ENCODE measurements around the gene FAIM2.
A peak's percentile ranks its signal among the peaks of the same experiment; 100 is the strongest.

Gene FAIM2

DNA sequence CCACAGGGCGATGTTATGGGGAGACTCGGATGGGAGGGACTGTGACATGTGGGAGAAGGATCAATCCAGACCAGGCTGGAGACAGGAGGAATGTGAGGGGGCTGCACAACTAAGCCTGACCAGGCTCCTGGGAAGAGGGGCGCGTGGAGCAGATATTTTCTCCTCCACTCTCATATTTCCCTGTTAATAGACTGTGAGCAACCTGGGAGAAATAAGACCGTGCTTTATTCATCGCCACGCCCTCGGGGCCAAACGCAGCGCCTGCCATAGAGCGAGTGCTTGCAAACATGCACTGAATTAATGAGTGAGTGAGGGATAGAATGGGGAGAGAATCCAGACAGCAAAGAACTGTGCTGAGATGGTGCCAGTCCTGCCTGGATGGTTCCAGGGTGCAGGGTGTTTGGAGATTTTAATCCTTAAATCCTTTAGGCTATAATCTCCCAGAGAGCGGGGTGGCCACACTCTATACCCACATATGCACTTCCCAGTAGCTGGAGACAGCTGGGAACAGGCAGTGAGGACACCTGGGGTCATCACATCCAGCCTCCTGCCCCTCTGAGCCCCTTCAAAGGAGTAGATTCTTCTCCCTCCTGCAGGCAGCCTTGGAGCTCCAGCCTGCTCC, 13.6 kb upstream of the FAIM2 start:
- DNase-seq = peak; percentile 47

DNA sequence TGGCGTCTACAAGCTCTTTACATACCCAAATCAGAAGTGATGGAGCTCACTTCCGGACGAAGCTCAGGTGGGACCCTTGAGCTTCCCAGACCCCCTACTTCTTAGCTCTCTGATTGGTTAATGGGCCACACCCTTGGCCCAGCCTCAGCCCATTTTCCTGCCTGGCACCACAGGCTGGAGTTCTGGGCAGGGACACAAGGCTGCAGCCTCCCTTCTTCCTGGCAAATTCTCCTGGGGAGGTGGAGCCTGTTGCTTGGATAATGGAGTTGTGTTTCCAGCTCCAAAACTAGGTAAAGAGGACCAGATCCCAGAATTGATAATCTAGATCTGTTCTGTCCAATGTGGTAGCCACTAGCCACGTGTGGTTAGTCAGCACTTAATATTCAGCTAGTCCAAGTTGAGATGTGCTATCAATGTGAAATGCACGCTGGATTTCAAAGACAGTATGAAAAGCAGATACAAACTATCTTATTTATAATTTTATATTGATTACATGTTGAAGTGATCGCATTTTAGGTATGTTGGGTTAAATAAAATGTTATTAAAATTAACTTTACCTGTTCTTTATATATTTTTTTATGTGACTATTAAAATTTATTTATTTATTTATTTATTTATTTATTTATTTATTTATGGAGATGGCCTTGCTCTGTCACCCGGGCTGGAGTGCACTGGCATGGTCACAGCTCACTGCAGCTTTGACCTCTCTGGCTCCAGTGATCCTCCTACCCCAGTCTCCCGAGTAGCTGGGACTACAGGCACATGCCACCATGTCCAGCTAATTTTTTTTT, 12.6 kb upstream of the FAIM2 start:
- DNase-seq = peak; percentile 41

DNA sequence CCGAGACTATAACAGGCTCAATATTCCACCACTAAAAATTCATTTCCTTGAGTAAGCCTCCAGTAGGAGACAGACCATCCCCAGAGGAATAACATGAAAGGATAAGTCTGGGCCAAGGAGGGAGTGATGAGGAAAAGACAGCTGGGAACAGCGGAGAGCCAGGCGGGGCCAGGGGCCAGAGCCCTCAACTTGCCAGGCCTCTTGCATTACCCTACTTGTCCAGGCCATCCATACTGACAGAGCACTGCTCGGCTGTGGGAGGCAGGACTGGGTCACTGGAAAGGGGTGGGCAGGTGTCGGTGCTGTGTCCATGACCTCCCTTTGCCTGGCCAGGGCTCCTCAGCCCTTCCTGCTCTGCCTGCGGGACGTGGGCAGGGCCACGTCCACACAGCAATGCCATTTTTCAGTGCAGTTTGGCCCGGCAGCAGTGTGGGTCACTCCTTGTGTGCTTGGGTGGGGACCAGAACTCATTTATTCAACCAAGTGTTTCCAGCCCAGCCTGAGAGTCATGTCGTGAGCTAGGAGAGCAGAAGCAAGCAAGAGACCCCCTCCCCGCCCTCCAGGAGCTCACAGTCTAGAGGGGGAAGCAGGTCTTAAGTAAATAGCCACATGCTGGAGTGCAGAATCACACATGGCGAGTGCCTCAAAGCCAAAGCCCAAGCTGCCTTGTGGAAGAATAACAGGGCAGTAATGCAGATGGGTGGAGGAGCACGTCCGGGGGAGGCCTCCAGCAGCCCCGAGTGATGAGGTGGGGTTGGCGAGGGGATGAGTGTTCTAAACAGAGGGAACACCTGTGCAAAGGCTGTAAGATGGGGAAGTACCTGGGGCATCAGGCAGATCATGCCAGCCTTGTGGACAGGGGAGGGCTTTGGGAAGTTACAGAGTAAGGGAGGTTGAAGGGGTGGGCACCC, 8.9 kb upstream of the FAIM2 start:
- peak; percentile 54 for DNase-seq

DNA sequence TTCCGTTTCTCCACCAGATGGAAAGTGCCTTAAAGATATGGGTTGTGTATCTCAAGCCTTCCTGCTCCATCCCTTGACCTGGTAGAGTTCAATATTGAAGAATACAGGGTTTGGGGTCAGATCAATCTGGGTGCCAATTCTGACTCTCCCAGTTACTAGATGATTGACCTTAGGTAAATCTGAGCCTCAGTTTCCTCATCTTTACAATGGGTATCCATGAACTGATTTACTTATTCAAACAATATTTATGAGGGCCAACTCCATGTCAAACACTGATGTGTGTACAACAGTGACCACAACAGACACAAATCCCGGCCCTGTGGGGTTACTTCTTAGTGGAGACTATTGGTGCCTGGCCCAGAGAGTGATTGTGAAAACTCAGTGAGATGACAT, 7.5 kb upstream of the FAIM2 start:
- no peak for DNase-seq

DNA sequence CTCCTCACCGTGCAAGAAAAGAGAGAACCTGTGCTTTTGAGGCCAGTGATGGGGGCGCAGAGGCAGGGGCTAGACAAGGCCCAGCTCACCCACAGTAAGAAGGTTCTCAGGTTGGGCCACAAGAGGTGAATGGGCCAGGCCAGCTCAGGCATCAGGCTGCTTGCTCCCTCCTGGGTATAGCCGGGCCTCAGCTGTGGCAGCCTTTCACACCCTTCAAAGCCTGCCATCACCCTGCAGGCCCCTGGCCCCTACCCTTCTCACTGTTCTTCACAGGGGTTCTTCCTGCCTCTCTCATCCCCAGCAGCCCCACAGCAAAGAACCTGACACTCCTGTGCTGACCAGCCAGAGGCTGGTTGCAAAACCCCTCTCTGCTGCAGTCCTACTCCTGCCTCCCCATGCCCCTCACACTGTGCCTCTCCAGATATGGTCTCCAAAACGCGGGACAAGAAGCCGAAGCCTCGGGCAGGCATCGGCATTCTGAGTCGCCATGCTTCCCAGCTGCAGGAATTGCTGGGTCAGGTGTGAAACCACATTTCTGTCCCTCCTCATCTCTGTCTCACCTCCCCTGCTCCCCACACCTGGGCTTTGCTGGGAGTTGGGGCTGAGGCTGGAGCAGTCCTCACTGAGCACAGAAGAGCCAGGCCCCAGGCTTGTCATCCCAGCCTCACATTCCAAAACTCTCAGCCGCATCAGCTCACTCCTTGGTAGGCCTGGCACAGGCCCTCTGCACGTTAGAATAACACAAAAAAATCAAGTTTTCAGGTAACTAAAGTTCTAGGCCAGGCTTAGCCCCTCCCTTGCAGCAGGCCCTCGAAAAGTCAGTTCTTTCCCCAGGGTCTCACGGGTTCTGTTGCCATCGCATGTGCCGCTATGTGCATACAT, 6.9 kb upstream of the FAIM2 start:
- DNase-seq = no peak

DNA sequence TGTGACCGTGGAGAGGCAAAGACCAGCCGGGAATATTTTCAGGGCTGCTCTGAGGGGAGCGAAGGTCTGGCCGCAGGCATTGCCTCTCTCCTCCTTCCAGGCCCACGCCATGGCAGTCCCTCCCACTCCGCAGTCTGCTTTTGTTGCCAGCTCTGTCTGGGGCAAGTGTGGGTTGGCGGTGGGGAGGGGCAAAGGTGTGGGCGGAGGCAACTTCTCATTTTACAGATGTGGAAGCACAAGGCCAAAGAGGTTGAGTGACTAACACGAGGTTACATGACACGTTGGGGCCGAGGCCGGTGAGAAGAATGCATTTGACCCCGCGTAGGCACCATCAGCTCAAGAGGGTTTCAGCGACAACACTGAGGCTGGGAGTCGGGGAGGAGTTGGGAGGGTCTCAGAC, 6.1 kb upstream of the FAIM2 start:
- peak; percentile 94 for DNase-seq

DNA sequence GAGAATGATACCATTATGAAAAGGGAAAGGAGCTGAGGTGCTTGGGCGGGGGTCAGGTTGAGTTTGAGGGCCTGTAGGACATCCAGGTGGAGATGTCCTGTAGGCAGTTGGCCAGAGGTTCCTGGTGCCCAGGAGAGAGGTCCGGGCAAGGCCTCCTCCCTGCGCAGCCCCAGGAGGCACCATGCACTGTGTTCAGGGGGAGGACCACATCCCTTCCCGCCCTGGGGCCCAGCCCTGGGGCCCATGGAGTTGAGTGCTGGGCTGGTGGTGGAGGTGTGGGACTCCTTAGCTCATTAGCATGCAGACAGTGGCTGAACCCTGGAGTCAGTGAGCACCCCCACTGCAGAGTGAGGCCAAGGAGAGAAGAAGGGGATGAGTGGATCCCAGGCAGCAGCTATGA, 5.7 kb upstream of the FAIM2 start:
- no peak for DNase-seq

DNA sequence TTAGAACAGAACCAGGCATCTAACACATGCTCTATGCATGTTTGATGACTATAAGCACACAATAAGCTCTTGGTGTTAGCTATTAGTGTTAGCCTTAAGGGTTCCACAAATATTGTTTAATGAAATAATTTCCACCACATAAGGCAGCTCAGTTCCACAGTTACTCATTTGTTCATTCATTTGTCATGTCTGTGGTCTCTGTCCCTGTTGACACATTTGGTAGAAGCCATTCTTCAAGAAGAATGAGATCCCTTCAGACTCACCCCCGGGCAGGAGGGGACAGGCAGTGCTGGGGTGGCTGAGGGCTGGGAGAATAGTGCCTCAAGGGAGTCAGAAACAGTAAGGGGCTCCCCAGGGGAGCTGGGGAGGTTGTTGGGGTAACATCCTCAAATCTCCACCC, 3.7 kb upstream of the FAIM2 start:
- no peak for DNase-seq

DNA sequence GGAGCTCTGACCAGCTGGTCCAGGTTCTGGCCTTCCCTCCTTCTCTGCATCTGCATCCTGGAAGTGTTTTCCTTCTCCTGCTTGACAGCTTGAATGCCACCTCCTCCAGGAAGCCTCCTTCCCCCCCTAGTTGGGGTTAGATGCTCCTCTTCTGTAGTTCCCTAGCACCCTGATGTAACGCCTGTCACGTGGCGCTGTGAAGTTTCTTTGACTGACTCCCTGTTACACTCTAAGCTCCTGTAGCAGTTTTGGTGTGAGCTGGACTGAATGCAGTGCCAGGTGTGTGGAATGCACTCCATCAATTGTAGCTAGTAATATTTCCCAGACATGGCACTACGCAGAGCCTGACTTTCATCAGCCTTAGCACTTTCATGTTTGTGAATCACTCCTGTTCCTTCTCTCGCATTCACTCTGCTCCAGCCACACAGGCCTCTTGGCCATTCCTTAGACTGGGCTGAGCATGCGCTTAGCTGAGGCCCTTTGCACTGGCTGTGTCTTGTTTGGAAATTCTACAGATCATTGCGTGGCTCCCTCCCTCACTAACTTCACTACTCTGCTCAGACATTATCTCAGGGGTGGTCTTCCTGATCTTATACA, 2.1 kb upstream of the FAIM2 start:
- no peak for DNase-seq

DNA sequence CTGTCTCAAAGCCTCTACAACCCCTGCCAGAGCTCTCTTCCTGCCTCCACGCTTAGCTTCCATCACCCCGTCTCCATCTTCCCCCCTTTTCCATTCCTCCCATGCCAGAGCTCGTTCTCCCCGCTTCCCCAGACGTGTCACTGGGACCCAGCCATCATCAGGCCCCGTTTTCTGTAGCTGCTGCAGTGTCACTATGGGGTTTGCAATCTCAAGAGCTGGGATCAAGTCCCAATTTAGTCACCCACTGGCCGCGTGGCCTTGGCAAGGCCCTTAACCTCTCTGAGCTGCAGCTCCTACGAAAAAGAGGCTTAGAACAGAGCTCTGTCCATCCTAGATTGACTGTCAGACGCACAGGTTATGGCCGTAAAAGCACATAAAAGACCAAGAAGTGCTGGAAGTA, 901 bp upstream of the FAIM2 start:
- no peak for DNase-seq

DNA sequence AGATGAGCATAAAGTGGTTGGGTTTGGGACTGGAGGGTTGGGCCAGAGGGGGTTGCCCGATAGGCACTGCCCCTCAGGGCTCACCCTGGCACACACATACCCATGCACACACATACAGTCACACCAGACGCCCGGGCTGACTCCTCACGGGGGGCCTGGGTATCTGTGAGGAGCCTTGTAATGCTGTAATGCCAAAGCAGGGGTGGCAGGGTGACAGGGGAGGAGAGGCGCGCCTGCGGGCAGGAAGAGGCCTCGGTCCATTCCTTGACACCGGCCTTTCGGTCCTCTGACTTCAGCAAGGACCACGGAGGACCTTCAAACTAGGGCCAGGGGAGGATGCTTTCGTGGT, 375 bp downstream of the FAIM2 start:
- no peak for DNase-seq

DNA sequence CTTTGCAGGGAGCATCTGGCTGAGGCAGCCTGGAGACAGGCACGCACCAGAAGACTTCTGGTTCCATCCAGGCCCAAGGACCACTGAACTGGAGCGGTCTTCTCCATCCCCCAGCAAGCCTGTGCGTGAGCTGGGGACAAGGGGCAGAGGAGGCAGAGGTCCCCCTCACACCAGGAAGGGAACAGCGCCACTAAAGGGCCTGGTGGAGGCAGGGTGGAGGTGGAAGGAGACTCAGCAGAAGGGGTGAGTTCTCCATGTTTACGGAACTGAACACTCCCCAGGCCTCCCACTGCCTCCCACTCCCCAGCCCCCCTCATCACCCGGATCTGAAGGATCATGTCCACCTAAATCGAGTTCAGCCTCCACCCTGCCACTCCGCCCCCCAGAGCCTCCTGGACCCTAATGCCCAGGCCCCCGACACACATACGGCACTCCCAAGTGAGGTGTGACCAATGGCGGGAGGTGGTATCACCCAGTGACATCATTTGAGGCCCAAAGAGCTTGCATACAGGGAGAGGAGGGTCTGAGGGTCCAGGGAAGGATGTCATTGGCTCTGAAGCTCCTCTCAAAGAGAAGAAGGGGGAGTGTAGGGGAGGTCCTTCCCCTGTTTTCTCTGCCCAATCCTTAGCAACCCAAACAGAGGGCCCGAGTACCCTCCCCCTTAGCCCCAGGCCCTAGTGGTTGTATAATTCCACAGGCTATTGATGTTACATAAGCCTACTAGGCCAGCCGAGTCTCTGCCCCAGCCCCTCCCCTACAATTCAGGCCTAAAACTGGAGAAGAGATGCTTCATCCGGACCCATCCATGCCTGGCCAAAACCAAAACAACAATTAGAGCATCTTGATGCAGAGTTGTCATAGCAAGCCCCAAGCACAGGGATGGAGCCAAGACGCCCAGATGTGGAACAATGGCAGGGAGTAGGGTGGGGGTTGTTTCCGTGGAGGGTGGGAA, 1.0 kb downstream of the FAIM2 start:
- no peak for DNase-seq

DNA sequence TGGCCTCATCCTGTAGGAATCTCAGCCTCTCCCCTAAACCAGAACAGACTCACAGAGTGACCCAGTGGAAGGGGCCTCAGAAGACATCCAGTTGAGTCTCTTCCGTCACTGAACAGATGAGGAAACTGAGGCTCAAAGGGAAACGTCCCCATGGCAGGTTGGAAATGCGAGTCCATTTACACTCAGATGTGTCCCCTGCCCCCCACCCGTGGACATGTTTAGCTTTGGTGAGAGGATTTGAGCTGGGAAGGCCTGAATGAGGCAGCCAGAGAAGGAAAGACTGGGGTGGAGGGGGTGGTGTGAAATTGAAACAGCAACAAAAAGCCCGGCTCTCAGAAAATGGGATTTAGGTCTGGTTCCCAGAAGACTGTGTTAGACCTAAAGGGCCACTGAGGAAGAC, 1.7 kb downstream of the FAIM2 start:
- DNase-seq = no peak

DNA sequence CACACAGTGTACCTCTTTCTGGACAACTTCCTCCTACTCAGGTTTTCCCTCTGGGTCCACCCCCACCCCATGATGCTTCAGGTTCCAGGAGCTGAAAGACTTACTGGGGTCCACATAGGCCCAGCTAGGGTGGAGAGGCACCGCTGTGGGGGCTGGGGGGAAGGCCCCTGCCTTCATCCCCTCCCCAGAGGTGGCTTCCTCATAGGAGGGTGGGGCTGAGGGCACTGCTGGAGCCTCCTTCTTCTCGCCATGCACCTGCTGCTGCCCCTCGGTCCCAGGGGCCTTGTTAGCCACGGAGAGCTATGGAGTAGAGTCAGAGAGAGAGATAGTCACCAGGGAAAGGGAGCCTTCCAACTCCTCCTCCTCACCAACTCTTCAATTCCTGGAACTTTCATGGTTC, 2.7 kb downstream of the FAIM2 start:
- no peak for DNase-seq

DNA sequence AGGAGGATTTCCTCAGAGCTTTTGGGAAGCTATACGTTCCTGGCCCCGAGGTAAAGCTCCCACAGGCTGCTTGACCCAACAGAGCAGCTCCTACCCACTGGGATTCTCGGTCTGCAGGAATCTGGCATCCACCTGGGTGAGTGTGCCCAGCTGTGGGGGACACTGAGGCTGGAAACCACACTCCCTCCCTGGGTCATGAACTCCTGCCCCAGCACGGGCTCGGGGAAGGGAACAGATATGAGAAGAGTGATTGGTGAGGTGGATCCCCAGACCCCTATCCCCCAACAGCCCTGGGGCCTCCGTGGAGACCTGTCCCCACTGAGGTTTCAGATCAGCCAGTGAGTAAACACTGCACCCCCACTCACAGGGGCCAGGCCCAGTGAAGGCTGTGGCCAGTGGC, 3.3 kb downstream of the FAIM2 start:
- no peak for DNase-seq

DNA sequence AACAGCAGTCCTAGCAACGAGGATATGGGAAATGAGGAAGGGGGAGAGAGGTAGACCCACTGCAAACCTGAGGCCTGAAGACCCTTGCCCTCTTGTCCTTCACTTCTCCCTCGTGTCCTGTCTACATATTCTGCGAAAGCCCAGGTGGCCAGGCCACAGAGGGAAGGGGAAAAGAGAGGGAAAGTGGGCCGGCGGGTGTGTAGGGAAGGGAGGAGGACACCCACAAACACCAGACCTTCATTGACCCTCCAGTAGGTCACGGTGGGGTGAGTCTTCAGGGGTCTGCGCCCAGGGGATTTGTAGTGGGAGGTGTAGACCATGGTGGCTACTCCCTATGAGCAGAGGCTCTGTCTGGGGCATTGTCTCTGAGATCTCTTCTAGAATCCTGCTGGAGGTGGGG, 3.8 kb downstream of the FAIM2 start:
- DNase-seq = no peak

DNA sequence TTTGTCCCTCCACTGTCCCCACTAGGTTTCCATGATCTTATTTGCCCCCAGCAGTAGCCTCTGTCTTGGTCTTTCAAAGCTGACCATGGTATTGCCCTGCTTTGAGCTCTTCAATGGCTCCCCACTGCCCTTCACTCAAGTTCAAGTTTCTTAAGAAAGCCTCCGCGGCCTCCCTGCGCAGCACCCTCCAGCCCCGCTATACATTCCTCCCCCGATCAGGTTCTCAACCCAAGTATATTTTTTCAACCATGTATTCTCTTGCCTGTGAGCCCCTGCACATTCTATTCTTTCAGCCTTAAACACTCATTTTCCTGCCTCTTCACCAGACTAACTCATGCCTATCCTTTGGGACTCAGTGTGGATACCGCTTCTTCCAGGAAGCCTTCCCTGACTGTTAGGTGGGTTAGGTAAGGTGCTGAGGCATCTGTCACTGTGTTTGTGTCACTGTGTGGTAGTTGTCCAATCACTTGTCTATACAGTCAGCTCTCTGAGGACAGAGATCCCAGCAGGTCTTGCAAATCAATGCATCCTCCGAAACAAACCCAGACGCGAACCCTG, 4.3 kb downstream of the FAIM2 start:
- no peak for DNase-seq

DNA sequence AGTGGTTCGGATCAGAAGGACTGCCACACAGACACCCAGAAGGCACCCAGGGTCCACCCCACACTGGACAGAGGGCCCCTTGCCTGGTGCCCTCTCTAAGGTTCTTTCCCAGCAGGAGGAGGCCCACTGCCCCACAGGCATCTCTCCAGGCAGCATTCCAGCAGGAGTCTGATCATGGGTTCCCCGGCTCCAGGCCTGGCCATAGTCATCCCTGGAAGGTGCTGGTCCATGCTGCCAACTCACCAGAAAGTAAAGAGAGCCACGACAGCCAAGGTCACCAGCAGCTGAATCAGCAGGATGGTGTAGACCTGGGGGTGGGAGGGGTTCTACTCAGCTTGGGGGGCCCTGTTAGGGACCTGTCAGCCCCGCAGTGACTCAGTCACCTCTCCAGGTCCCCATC, 6.4 kb downstream of the FAIM2 start:
- no peak for DNase-seq

DNA sequence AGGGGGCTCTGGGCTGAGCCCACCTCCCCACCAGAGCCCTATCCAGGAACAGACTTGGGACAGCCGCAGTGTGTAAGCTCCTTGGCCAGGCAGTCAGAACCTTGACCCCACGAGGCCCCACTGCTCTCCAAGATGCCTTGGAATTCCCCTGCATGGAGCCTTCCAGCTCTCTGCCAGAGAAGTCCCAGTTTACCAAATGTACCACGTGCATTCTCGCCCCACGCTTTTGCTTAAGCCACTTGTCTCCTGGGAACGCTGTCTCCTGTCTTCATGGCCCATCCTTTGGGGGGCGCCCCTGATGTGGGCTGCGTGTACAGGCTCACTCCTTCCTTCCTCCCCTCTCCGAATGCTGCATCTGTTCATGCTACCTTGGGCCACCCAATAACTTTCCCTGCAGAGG, 7.9 kb downstream of the FAIM2 start:
- no peak for DNase-seq

DNA sequence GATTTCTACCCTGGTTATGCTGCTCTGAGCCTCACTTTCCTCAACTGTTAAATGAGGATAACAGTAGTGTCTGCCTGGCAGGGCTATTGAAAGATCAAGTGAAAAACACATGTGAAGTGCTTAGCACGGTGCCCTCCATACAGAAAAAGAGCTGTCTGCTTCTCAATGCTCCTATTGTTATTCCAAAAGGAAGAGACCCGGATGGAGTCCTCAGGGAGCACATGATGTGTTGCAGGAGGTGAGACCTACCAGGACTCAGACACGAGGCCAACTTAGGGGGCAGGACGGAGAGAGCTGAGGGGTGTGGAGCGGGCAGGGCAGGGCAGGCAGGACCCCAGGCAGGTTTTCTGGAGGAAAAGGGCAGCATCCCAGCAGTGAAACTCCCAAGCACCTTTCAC, 8.9 kb downstream of the FAIM2 start:
- DNase-seq = no peak

Measured in islet precursor cell (in vitro differentiated cells).